Measurements from ENCODE around the gene C21orf58.
"Not testable (repeated sequence)": the region's sequence is repeated elsewhere in the genome, so short reads cannot be mapped to it uniquely, and the experiment has no call there.

The C21orf58 gene

GRCh38 chr21:46322351-46323226 lies 1.1 kb downstream of the C21orf58 start:
- peak in 1 of 2 experiments; percentile 40 for DNase-seq

GRCh38 chr21:46320331-46320801 lies 3.3 kb downstream of the C21orf58 start:
- no peak for DNase-seq

GRCh38 chr21:46319186-46319585 lies 4.5 kb downstream of the C21orf58 start:
- no peak for DNase-seq

- DNase-seq = no peak
Measured at GRCh38 chr21:46318464-46318845, 5.2 kb downstream of the C21orf58 start.

GRCh38 chr21:46317710-46318463 lies 5.8 kb downstream of the C21orf58 start:
- peak in 1 of 2 experiments; percentile 74 for DNase-seq

- DNase-seq = no peak
Measured at GRCh38 chr21:46316708-46317324, 6.9 kb downstream of the C21orf58 start.

- DNase-seq = no peak
Measured at GRCh38 chr21:46314441-46315020, 9.1 kb downstream of the C21orf58 start.

GRCh38 chr21:46312949-46313348 lies 10.7 kb downstream of the C21orf58 start:
- DNase-seq = no peak

- DNase-seq = no peak
Measured at GRCh38 chr21:46311568-46311967, 12.1 kb downstream of the C21orf58 start.

GRCh38 chr21:46310260-46310659 lies 13.4 kb downstream of the C21orf58 start:
- not testable (repeated sequence) for DNase-seq

- DNase-seq = no peak
Measured at GRCh38 chr21:46308431-46308830, 15.2 kb downstream of the C21orf58 start.

GRCh38 chr21:46307625-46308024 lies 16.0 kb downstream of the C21orf58 start:
- DNase-seq = no peak

- no peak for DNase-seq
Measured at GRCh38 chr21:46304955-46305354, 18.7 kb downstream of the C21orf58 start.

- DNase-seq = no peak
Measured at GRCh38 chr21:46304437-46304836, 19.2 kb downstream of the C21orf58 start.

GRCh38 chr21:46301759-46302158 lies 21.9 kb downstream of the C21orf58 start:
- no peak for DNase-seq

- no peak for DNase-seq
Measured at GRCh38 chr21:46299167-46299566, 24.5 kb downstream of the C21orf58 start.

GRCh38 chr21:46297338-46298271 lies 26.1 kb downstream of the C21orf58 start:
- peak in 1 of 2 experiments; percentile 47 for DNase-seq

- peak; percentile 50 to 74 for DNase-seq
Measured at GRCh38 chr21:46295996-46296752, 27.5 kb downstream of the C21orf58 start.

- DNase-seq = no peak
Measured at GRCh38 chr21:46295177-46295770, 28.4 kb downstream of the C21orf58 start.

GRCh38 chr21:46294647-46295176 lies 29.0 kb downstream of the C21orf58 start:
- no peak for DNase-seq
